GM21619 (cell line): ENCODE data around the gene U2AF1L4.
"Not testable (repeated sequence)": the region's sequence is repeated elsewhere in the genome, so short reads cannot be mapped to it uniquely, and the experiment has no call there.

Experiments
- ATAC-seq: cut with Tn5 transposase; IDR thresholded peaks from one replicate; pipeline ENCODE4 v1.9.1; 2021; ENCODE audit not compliant: unreplicated experiment

The U2AF1L4 gene

DNA sequence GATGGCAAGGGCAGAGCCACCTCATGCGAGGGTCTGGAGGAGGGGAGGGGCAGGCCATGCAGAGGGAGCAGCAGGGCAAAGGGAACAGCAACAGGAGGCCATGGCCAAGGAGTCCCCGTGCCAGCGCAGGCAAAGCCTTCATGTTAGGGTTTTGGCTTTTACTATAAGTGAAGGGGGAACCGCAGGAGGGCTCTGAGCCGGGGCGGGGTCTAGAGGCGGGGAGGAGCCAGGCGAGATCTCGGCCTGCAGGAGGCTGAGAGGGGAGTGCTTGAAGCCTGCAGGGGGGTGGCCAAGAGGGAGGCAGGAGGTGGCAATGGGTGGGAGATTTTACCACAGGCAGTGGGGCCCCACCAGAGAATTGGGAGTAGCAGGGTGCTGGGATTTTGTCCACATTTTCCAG lies 36.4 kb upstream of the U2AF1L4 start:
- ATAC-seq, result no peak

DNA sequence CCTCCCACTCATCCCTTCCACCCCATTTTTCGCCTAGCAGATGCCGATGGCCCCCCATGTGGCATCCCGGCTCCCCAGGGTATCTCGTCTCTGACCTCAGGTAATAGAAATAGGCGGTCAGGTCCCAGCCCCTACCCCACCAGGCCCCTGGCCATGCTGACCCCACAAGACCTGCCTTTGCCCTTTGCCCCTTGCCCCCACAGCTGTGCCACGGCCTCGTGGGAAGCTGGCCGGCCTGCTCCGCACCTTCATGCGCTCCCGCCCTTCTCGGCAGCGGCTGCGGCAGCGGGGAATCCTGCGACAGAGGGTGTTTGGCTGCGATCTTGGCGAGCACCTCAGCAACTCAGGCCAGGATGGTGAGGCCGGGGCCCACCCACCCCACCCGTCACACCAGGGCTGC lies 35.5 kb upstream of the U2AF1L4 start:
- ATAC-seq, result no peak

DNA sequence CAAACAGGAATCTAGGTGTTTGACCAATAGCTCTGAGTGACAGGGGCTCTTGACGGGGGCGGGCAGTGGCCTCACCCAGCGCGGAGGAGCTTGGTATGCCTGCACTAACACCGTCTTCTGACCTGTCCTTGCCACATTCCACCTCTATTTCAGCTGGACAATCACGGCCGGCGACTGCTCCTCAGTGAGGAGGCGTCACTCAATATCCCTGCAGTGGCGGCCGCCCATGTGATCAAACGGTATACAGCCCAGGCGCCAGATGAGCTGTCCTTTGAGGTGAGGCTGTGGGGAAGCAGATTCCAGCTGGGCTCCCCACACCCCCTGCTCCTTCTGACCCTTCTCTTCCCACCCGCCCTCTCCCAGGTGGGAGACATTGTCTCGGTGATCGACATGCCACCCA lies 34.8 kb upstream of the U2AF1L4 start:
- ATAC-seq, result no peak

DNA sequence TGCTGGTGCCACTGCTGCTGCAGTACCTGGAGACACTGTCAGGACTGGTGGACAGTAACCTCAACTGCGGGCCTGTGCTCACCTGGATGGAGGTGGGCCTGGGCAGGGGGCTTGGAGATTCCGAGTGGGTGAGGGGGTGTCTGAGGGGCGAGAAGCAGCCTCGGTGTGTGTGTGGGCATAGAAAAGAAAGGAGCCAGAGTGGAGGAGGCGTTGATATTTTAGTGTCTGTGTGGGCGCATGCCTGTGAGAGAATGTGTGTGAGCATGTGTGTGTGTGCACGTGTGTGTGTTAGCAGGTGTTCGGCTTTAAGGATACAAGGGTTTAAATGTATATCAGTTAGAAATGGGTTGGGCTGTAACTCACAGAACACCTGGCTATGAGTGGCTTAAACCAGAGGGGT lies 33.8 kb upstream of the U2AF1L4 start:
- ATAC-seq, result no peak

DNA sequence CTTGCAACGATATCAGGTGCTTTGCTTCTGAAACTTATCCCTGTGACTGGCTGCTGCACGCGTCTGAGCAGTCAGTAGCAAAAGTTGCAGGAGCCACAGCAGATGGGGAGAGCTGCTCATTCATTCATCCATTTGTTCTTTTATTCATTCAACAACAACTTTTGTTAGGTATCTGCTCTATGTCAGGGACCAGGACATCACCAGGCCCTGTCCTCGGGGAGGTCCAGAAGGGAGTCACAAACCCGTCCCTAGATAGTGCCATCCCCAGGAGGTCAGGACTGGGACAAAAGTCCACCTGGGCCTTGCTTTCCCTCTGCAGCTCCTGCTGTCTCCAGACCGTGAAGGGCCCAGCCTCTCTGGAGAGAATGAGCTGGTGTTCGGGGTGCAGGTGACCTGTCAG lies 32.7 kb upstream of the U2AF1L4 start:
- no peak for ATAC-seq

DNA sequence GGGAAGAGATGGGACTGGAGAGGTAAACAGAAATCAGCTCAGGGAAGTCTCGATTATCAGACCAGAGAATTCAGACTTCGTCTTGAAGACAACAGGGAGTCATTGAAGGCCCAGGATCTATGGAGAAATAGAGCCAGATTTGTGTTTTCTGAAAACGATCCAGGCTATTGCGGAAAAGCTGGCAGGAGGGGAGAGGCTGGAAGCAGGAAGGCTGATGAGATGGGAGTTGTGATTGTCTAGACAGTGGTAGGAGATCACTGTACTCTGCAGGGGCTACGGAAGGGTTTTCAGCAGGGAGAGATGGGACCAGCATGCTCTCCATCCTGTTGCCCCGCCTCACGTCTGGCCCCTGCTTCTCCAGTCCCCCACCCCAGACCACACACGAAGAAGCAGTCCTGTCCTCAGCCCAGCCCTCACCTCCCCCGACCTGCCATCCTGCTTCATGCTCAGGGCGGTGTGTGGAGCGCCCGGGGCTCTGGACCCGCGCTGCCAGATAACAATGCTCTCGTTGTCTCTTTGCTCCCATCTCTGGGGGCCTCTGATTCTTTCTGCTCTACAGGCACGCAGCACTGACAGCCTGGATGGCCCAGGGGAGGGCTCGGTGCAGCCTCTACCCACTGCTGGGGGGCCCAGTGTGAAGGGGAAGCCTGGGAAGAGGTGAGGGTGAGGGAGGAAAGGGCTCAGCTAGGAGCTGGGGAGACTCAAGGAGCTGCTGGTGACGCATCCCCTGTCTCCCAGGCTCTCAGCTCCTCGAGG lies 32.0 kb upstream of the U2AF1L4 start:
- no peak for ATAC-seq

DNA sequence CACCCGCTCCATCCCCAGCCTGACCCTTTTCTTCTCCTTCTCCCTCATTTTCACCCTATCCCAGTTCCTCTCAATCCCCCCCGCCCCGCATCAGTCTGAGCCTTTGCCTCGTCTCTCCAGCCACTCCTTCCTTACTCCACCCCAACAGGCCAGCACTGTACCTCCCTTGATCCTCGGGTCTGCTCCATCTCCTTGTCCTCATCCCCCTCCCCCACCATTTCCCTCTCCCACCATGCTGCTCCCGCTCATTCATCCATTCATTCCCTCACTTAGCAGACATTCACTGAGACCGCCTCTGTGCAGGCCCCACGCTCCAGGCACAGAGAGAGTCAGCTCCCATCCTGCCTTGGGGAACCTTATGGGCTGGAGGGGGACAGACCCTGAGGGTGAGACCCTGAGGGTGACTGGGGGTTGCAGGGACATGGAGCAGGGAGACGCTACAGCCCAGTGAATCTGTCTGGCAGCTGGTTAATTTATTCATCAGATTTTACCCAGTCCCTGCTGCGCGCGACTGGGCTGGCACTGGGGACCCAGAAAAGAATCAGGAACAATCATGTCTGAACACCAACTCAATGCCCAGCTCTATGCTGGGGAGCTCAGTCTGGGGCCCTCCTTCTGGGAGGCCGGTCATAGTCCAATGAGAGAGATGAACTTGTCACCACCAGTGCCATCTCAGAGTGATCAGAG lies 31.0 kb upstream of the U2AF1L4 start:
- no peak for ATAC-seq

DNA sequence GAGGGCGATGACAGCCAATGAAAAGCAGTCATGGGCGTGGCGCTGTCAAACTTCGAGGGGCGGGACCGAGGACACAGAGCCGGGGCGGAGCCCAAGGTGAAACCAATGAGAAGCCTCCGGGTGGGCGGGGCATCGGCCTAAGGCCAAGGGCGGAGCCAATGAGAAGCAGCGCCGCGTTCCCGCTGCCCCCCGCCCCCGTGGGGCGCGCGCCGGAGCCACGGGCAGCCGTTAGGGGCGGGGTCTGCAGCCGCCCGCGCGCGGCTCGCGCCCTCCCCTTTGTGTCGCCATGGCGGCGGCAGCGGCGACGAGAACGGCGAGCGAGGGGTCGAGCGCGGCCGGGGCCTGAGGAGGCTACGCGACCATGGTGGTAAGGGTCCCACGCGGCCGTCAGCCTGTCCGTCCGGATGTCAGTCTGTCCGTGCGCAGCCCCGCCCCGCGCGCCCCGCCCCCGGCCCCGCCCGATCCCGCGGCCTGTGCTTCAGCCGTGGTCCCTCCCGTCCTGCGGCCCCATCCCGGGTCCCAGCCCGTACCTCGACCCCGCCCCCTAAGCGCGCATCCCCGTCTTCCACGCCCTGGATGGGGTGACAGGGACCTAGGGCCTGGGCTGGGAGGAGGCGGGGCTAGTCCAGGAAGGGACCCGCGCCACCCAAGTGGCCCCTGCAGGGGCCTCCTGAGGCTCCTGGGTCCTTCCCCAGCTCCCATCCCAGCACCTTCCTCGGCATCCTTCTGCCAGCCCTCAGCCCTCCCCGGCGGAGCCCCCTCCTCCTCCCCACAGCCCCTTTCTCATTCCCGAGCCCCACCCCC lies 30.3 kb upstream of the U2AF1L4 start, which contains the start of gene ARHGAP33:
Gene ARHGAP33 (plus strand): TSS at position 267 of the 804 bp plus-strand sequence. CDS start 95 bp downstream, at position 362.
- peak; percentile 92 for ATAC-seq

DNA sequence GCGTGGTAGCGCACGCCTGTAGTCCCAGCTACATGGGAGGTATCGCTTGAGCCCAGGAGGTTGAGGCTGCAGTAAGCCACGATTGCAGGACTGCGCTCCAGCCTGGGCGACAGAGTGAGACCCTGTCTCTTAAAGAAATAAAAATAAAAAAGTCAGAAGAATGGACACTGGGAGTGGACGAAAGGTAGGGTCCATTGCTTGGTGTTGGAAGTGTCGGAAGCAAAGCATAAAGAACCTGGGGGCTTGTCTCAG lies 29.8 kb upstream of the U2AF1L4 start:
- ATAC-seq, result peak; percentile 11

DNA sequence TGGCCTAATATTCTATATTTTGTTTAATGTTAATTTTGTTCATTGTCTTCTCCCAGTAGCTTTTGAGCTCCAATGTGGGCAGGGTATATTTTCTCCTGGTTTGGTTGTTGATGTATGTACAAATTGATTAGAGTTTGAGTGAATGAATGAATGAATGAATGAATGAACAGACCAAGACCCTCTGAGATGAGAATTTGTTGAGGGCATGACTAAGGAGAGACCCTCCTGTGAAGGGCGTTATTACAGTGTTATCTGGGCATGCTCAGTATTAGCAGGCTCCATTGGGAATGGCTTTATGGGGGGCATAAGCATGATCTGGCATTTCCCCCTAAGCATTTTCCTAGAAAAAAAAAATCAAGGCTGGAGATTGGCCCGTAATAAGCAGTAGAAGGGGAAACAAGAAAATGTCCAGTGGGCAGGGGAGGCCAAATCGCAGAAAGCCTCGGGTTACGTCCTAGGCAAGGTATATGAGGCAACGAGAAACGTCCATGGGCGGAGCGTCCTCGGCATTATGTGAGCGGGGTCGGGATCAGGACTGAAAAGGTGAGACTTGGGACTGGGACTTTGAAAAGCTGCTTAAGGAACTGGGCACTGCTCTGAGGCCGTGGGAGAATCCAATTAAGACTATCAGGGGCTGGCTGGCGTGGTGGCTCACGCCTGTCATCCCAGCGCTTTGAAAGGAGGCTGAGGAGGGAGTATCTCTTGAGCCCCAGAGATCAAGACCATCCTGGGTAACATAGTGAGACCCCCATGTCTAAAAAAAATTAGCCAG lies 29.2 kb upstream of the U2AF1L4 start:
- ATAC-seq, result no peak

DNA sequence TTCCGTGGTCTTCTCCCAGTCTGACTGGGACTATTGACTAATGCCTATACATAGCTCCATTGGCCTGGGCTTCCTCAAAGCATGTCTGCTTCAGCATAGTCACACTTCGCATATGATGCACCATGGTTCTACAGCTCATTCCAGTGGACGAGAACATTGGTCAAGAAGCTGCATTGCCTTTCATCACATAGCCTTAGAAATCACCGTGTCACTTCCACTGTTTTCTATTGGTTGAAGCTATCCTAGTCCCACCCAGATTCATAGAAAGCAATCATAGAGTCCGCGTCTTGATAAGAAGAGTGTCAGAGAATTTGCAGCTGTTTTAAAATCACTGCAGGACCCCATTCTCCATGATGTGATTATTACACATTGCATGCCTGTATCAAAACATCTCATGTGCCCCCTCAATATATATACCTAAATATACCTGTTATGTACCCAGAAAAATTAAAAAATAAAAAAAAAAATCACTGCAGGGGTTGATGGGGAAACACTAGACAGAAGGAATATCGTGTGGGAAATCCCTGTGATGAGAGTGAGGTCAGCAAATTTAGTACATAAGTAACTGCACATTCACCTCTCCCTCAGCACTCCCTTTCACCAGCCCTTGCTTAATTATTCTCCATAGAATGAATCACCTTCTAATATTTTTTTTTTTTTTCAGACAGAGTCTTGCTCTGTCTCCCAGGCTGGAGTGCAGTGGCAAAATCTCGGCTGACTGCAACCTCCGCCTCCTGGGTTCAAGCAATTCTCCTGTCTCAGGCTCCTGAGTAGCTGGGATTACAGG lies 28.0 kb upstream of the U2AF1L4 start:
- no peak for ATAC-seq

DNA sequence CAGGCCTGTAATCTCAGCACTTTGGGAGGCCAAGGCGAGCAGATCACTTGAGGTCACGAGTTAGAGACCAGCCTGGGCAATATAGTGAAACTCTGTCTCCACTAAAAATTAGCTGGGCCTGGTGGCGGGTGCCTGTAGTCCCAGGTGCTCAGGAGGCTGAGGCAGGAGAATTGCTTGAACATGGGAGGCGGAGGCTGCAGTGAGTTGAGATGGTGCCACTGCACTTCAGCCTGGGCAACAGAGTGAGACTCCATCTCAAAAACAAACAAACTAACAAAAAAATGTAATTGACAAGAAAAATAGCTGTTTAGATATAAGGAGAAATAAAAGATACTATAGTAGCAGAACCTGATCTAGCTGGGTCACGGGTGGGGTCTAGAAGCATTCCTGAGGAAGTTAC lies 27.1 kb upstream of the U2AF1L4 start:
- not testable (repeated sequence) for ATAC-seq

DNA sequence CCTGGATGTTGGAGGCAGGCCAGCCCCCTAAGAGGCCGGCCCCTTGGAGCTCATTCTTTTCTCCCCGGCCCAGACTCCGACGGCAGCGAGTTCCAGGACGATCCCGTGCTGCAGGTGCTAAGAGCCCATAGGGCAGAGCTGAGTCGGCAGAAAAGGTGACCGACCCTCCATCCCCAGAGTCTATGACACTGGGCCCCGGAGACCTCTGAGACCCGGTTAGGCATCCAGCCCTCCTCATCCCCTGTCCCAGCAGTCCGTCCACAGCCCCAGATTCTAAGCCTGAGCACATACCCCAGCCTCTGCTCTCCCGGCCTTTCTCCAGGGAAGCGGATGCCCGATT lies 22.8 kb upstream of the U2AF1L4 start:
- no peak for ATAC-seq

DNA sequence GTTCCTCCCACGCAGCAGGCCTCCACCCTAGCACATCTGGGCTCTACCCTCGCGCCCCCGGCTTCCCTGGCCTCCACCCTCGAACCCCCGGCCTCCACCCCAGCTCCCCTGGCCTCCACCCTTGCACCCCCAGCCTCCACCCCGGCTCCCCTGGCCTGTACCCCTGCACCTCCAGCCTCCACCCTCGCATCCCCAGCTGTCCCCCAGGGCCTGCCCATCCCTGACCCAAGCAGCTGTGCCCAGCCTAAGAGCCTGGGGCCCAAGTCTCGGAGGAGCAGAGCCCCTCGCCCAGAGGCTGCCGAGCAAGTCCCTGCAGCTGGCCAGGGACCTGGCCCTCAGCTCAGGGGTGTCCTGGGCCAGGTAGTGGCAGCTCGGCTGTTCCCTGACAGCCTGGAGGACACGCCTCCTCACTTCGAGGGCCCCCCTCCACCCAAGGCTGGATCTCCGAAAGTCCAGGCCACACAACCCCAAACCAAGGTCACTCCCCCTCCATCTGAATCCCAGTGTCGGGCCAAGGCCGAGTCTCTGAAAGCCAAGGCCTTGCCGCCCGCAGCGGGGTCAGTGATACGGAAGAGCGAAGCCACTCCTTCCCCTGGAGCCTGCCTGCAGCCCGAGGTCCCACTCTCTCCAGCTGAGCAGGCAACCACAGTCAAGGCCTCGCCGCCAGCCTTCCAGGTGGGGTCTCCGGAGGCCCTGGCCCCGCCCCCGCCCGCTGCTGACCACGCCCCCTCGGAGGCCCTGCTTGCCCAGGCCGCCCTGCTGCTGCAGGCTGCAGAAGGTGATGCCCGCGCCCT lies 22.3 kb upstream of the U2AF1L4 start:
- ATAC-seq, result no peak

DNA sequence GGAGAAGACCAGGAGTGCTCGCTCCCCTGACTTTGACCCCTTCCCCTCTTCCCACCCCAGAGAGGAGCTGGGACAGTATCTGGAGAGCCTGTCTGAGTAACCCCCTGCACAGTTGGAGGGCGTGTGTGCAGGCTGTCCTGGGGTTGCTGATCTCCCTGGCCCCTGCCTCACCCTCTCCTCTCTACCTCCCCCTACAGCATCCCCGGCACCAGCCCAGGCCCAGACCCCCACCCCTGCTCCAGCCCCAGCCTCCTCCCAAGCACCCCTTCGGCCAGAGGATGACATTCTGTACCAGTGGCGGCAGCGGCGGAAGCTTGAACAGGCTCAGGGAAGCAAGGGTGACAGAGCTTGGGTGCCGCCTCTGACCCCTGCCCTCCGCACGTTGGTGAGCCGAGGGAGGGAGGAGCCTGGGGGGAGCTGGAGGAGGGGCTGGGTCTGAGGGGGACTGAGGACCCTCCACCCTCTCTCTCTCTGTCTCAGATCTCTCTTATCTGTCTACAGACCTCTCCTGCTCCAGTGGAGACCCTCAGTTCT lies 21.4 kb upstream of the U2AF1L4 start:
- no peak for ATAC-seq

DNA sequence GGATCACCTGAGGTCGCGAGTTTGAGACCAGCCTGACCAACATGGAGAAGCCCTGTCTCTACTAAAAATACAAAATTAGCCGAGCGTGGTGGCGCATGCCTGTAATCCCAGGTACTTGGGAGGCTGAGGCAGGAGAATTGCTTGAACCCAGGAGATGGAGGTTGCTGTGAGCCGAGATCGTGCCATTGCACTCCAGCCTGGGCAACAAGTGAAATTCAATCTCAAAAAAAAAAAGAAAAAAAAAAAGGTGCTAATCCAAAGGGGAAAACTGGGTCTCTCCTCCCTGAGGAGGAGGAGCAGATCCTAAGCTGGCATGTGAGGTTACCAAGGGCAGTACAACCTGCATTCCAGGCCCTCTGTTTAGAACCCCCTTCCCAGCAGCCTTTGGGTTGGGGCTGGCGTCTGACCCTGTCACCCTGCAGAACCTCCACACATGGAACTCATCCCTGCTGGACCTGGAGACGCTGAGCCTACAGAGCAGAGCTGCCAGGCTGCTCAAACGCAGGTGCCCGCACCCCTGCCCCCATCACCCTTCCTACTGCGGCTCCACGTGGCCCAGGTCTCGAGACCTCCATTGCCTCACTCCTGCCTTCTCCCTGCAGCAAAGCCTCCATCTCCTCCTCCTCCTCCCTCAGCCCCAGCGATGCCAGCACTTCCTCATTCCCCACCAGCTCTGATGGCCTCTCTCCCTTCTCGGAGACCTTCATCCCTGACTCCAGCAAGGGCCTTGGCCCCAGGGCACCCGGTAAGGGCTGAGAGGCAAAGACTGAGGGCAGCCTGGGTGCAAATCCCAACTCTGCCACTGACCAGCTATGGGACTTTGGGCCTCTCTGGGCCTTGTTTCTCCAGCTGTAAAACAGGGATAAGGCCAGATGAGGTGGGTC lies 19.5 kb upstream of the U2AF1L4 start:
- ATAC-seq, result no peak

DNA sequence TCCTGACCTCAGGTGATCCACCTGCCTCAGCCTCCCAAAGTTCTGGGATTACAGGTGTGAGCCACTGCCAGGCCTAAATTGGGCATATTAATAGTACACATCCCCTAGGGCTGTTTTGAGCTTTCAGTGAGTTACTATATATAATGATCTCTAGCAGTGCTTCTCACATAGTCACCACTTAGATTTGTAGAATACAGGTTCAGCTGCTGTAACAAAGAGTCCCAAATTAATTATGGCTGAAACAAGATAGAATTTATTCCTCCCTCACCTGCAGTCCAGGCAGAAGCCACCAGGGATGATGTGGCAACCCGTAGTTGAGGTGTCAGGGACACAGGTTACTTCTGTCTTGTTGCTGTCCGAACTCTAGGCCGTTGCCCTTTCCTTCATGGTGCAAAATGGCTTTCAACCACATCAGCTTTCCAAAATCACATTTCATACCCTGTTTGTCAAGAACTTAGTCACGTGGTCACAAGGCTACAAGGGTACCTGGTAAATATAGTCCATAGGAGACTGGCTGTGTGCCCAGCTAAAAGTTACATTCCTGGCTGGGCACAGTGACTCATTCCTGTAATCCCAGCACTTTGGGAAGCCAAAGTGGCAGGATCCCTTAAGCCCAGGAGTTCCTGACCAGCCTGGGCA lies 15.6 kb upstream of the U2AF1L4 start:
- no peak for ATAC-seq

DNA sequence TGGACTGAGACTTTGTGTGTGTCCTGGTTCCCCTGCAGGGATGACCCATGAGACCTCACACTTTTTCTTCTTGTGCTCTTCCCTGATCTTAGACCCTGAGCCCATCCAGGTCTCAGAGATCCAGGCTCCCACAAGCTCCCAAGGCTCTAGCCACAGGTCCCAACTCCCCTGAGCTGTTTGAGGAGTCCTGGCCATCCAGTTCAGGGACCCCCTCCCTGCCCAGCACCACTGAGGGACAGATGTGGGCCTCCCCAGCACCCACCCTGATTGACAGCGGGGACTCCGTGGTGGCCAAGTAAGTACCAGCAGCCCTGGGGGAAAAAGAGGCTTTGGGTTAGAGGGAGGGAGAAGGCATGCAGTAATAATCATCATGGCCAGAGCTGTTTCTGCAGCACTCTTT lies 14.5 kb upstream of the U2AF1L4 start:
- no peak for ATAC-seq
